Measurements from ENCODE around the gene AFAP1.

GRCh38 chr4:7830747-7831146 lies 108.9 kb downstream of the AFAP1 start:
- TF ChIP-seq, protein P1, sequence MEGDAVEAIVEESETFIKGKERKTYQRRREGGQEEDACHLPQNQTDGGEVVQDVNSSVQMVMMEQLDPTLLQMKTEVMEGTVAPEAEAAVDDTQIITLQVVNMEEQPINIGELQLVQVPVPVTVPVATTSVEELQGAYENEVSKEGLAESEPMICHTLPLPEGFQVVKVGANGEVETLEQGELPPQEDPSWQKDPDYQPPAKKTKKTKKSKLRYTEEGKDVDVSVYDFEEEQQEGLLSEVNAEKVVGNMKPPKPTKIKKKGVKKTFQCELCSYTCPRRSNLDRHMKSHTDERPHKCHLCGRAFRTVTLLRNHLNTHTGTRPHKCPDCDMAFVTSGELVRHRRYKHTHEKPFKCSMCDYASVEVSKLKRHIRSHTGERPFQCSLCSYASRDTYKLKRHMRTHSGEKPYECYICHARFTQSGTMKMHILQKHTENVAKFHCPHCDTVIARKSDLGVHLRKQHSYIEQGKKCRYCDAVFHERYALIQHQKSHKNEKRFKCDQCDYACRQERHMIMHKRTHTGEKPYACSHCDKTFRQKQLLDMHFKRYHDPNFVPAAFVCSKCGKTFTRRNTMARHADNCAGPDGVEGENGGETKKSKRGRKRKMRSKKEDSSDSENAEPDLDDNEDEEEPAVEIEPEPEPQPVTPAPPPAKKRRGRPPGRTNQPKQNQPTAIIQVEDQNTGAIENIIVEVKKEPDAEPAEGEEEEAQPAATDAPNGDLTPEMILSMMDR (conservative IDR thresholded peaks at IDR 0.05; ENCODE audit: low read depth, low read length), result no peak
- no peak for TF ChIP-seq EZH2 (IDR thresholded peaks at IDR 0.05; ENCODE audit: low read length, unreplicated experiment)
